ENCODE results near the gene STAT3.
"Not testable (repeated sequence)": the region's sequence is repeated elsewhere in the genome, so short reads cannot be mapped to it uniquely, and the experiment has no call there.

The STAT3 gene

GRCh38 chr17:42276609-42277341, 111.5 kb downstream of the STAT3 start:
- no peak for DNase-seq (ENCODE audit: low read depth)

GRCh38 chr17:42276359-42276608, 112.0 kb downstream of the STAT3 start, which contains the start of gene STAT5B:
Gene STAT5B (minus strand): TSS chr17:42276391. CDS start chr17:42232127, 44,264 bp downstream.
- peak; percentile 59 for DNase-seq (ENCODE audit: low read depth)

GRCh38 chr17:42275527-42276358, 112.5 kb downstream of the STAT3 start:
- peak; percentile 34 for DNase-seq (ENCODE audit: low read depth)

GRCh38 chr17:42274812-42275526, 113.3 kb downstream of the STAT3 start:
- DNase-seq (ENCODE audit: low read depth) = no peak

GRCh38 chr17:42274253-42274542, 114.0 kb downstream of the STAT3 start:
- no peak for DNase-seq (ENCODE audit: low read depth)

- DNase-seq (ENCODE audit: low read depth) = no peak
Observed at GRCh38 chr17:42273474-42274252, 114.6 kb downstream of the STAT3 start.

- no peak for DNase-seq (ENCODE audit: low read depth)
Observed at GRCh38 chr17:42272162-42272907, 115.9 kb downstream of the STAT3 start.

GRCh38 chr17:42271779-42272035, 116.5 kb downstream of the STAT3 start:
- DNase-seq (ENCODE audit: low read depth) = no peak

GRCh38 chr17:42271006-42271778, 117.0 kb downstream of the STAT3 start:
- DNase-seq (ENCODE audit: low read depth) = no peak

- no peak for DNase-seq (ENCODE audit: low read depth)
Observed at GRCh38 chr17:42270596-42270995, 117.6 kb downstream of the STAT3 start.

- no peak for DNase-seq (ENCODE audit: low read depth)
Observed at GRCh38 chr17:42270170-42270535, 118.1 kb downstream of the STAT3 start.

GRCh38 chr17:42268236-42268635, 120.0 kb downstream of the STAT3 start:
- DNase-seq (ENCODE audit: low read depth) = no peak

- no peak for DNase-seq (ENCODE audit: low read depth)
Observed at GRCh38 chr17:42266918-42267766, 121.1 kb downstream of the STAT3 start.

GRCh38 chr17:42266462-42266861, 121.8 kb downstream of the STAT3 start:
- DNase-seq (ENCODE audit: low read depth) = no peak

GRCh38 chr17:42264366-42264765, 123.9 kb downstream of the STAT3 start:
- not testable (repeated sequence) for DNase-seq (ENCODE audit: low read depth)
